Breast epithelium (tissue), 3 donors: ENCODE data around the gene DDX52.

ENCODE experiments used
- POLR2A ChIP-seq: fragments of 450-650 bp; IDR thresholded peaks from one replicate; pipeline ENCODE4 v1.6.1; 2016; ENCODE audit warnings: antibody characterized with exemption, mild to moderate bottlenecking, moderate library complexity
- TF ChIP-seq, protein P1 (sequence below), 3 donors: fragments of 450-650 bp; IDR thresholded peaks; one replicate each; pipeline ENCODE4 v1.5.1; 2016 to 2017; ENCODE audit warnings: antibody characterized with exemption in 3 of 3, mild to moderate bottlenecking in 3 of 3, moderate library complexity in 3 of 3

DNA sequence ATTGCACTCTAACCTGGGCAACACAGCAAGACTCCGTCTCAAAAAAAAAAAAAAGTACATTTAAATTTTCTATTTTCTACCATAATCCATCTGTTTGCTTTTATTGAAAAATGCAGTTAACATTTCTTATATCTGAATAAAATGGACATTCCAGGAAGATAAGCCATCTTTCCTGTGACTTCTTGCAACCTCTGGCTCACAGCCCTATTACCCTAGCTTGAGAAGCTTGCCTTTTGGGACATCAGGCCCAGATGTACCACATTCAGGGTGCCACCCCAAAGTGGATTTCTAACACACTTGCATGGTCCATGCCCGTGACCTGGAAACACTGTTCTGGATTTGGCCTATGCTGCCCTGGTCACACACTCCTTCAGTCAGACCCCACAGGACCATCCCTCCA is 30.1 kb upstream of the DDX52 start:
- TF ChIP-seq, protein P1, sequence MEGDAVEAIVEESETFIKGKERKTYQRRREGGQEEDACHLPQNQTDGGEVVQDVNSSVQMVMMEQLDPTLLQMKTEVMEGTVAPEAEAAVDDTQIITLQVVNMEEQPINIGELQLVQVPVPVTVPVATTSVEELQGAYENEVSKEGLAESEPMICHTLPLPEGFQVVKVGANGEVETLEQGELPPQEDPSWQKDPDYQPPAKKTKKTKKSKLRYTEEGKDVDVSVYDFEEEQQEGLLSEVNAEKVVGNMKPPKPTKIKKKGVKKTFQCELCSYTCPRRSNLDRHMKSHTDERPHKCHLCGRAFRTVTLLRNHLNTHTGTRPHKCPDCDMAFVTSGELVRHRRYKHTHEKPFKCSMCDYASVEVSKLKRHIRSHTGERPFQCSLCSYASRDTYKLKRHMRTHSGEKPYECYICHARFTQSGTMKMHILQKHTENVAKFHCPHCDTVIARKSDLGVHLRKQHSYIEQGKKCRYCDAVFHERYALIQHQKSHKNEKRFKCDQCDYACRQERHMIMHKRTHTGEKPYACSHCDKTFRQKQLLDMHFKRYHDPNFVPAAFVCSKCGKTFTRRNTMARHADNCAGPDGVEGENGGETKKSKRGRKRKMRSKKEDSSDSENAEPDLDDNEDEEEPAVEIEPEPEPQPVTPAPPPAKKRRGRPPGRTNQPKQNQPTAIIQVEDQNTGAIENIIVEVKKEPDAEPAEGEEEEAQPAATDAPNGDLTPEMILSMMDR (IDR thresholded peaks at IDR 0.05), result no peak
- TF ChIP-seq POLR2A, result no peak
